ENCODE data around the gene EMSY.
"Not testable (repeated sequence)": the region's sequence is repeated elsewhere in the genome, so short reads cannot be mapped to it uniquely, and the experiment has no call there.

The EMSY gene

GRCh38 chr11:76566811-76567210 is 122.0 kb downstream of the EMSY start:
- DNase-seq, result no peak

DNA sequence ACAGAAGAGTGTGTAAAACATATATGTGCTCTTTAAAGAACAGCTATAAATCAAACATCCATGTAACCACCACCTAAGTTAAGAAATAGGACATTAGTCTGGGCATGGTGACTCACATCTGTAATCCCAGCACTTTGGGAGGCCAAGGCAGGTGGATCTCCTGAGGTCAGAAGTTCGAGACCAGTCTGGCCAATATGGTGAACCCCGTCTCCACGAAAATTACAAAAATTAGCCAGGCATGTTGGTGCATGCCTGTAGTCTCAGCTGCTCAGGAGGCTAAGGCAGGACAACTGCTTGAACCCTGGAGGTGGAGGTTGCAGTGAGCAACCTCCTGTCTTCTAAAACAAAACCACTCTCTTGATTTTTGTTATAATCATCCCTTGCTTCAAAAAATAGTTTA is 122.4 kb downstream of the EMSY start:
- DNase-seq, result no peak

GRCh38 chr11:76568139-76568538 is 123.3 kb downstream of the EMSY start:
- DNase-seq, result no peak

DNA sequence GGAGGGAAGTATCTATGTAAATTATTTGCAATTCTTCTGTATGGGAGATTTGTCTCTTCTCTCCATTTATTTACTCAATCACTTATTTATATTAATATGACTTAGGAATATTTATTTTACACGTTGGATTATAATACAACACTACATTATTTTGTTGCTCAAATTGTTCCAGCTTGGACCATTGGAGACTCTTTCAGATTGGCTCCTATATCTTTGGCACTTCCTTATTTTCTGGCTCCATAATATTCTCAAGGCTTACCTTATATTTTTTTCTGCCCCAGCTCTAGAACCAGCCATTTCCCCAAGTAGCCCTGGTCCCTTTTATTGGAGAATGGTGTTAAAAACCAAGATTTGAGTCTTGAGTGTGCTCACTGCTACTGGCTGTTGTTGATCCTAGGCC is 123.8 kb downstream of the EMSY start:
- no peak for DNase-seq

- not testable (repeated sequence) for DNase-seq
Measured at GRCh38 chr11:76572181-76572875, 127.5 kb downstream of the EMSY start.

DNA sequence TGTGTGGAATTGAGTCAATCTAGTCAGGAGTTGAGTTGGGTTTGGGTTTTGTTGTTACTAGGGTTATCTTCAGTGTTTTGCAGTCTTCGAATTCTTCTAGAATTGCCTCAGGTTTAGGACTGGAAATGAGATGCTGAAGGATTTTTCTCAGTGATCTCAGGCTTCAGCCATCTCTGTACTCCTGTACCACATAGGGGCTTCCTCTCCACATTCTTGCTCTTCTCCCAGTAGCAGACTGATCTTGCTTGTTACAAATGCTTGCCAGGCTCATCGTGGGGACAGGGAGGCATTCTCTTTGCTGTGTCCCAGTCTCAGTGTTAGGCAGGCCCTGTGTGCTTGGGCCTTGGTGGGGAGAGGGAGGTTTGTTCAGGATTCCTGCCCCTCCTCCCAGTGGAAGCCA is 129.6 kb downstream of the EMSY start:
- DNase-seq, result no peak

GRCh38 chr11:76574879-76575278 is 130.1 kb downstream of the EMSY start:
- DNase-seq, result no peak

DNA sequence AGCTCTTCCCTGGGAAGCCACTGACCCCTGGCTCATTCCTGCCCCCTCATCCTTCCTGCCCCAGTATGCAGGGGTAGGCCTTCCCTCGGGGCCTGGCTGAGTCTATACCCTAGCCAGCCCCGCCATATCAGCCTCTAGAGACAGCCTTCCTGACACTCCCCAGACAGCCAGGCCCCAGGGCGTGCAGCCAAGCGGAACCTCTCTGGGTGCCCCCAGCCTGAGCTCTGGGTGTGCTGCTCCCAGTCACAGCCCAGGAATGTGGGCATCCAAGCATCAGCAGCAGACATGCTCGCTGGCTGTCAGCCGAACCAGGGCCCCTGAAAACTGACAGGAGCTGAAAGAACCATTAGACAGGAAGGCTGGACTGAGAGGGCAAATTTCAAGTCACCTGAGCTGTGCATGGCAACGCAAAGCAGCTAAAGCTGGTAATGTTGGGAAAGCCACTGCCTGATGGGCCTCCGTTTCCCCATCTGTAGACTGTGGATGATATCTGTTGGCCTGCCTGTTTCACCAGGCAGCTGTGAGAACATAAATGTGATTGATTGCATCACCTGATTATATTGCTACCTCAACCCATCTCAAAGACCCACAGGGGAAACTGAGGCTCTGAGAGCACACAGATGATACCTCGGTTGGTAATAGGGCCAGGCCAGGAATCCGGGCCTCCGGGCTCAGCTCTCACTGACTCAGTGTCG is 132.6 kb downstream of the EMSY start:
- DNase-seq, result no peak

DNA sequence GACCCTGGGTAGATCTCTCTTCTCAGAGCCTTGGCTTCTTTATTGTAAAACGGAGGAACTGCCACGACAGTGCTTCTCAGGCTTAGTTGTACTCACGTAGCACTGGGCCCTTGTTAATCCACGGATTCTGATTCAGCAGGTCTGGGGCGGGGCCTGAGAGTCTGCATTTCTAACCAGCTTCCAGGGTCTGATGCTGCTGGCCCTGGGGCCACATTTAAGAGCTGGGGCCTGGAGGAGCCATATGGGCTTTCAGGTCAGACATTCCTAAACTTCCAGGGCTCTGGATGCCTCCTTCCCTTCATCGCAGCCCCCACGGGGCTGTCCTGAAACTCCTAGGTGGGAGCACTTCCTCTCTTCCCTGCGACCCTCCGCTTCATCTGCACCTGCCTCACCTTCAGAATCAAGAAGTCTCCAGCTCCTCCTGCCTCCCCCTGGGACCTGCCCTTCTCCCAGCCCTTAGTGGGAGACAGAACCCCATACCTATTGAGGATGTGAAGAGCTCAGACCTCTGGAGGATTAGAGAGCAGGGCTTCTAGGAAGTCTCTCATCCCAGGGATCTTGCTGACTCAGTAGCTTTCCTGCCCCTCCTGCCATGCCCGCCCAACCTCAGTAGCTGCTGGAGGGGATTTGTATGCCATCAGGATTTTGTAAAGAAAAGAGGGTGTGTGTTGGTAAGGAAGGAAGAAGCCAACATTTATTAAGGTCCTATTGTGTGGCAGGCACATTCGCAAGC is 133.3 kb downstream of the EMSY start:
- DNase-seq, result no peak

DNA sequence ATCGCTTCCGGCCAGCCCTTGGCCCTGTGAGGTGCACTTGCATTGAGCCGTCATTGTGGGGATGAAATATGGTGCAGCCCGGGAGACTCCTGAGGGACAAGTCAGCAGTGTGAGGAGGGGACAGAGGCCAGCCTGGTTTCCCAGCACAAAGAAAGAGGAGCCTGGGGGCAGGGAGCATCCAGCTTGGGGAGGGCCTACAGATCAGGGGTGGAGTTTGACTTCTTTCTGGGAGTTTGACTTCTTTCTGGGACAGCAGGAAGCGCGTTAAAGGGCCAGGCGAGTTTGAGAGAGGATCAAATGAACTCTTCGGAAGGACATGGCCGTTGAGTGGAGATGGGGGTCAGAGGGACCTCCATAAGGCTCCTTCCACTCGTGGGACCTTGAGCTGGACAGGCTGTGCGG is 133.8 kb downstream of the EMSY start:
- no peak for DNase-seq

DNA sequence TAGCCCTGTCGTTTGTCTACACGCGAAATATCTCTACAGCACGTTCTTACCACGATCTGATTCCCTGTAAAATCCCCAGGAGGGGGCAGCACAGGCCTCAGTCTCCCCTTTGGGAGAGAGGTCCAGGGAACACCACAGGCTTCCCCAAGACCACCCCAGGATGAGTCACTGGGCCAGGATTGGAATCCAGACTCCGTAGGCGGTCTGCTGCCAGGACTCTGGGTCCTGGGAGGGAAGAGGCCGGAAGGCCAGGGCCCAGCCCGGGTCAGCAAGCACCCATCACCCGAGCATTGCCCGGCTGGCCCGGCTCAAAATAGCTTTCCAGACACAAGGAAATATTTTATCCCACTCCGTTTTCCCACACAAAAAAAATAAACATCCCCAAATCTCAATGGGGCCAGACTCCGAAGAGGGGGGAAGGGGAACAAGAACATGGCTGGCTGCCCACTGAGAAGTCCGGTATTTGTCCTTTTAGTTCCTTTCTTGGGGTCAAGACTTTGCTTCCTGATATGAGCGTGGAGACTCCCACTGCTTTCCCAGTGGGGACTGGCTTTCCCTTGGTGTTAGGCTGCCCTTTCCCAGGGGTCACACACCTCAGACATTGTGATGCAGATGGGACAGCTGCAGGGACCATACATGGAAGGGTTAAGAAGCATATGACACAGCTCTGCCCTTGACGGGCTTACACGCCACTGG is 134.4 kb downstream of the EMSY start:
- no peak for DNase-seq

- no peak for DNase-seq
Measured at GRCh38 chr11:76579752-76580151, 134.9 kb downstream of the EMSY start.

GRCh38 chr11:76582471-76582870 is 137.7 kb downstream of the EMSY start:
- DNase-seq, result not testable (repeated sequence)

GRCh38 chr11:76587820-76588454 is 143.1 kb downstream of the EMSY start:
- no peak for DNase-seq

DNA sequence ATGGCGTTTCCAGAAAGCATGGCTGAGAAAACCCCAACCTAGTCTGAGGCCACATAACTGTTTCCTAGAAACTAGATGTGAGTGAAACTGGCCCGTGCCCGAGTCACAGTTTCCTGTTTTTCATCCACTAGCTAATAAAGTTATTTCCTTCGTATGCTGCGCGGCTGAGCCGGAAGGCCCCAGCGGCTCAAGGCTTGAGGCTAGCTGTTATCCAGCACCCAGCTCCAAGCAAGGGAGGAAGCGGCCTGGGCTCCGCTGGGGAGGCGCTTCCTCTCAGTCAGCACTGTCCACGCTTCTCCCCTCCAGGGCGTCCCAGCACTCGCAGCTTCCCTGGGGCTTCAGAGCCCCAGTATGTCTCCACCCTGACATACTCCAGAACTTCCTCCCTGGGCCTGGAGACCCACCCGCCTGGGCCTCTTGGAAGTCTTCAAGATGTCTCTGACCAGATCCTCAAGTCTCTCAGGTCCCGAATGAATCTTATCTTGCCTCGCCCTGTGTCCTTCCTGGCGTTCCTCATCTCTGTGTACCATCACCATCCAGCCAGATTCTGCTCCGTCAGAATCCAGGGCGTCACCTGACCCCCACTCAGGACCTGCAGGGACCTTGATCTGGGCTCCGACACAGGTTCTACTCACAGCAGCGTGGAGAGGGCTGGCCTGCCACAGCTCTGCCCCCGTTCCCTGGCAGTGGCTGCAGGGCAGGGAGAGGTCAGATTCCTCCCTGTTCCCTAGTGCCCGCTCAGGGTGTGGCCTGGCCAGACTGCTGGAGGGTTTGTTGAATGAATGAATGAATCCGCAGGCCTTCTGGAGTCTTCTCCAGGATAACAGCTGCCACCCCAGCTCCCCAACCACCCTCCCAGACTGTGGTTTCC is 143.9 kb downstream of the EMSY start:
- DNase-seq, result no peak

DNA sequence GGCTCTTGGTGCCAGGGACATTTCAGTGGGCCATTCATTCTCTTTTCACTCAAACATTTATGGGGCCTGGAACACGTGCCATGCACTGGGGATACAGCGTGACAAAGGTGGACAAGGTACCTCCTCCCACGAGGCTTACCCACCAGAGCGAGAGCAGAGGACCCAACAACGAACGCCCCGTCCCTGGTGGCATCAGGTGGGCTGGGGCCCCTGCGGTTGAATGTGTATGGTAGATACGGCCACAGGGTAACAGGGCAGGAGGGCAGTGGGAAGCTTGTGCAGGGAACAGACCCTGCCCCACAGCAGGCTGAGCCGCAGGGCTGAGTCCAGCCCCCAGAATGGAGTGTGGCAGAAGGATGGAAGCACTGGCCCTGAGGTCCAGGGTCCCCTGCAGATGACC is 144.7 kb downstream of the EMSY start:
- DNase-seq, result no peak

DNA sequence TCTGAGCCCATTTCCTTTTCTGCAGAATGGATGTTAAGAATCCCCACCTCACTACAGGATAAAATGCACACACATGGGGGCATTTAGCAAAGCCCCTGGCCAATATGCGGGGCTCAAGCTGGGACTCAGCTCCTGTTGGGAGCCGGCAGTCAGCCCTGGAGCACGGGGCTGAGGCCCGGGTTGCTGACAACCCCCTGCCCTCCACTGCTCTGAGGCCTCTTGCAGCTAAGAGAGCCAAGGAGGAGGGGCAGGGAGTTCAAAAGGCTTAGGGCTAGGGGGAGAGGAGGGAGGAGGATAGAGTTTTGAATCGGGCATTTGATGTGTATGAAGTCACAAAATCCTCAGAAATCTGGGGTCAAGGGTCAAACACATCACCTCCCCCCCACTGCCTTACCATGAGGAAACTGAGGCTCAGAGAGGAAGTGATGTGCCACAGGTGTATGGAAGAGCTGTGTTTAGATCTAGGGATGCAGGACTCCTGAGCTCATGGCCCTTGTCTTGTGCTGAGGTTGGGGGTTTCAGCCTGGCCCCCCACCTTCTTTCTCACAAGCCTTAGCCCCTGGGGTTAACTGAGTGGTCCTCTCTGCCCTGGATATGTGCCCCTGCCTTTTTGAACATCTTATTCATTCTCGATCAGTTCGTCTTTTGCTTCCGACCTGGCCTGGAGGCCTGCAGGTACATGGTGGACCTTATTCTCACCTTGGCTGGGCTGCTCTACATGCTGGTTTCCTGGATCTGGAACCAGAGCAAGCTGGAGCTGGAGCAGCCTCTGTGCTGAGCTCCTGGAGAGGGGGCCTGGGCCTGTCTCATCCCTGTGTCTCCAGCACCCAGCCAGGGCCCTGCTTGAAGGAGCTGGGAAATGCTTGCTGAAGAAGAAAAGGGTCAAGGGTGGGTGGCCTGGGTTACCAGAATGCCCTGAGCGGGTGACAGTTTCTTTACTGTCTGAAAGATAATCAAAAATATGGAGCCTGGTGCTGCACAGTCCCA is 145.4 kb downstream of the EMSY start:
- DNase-seq, result no peak

DNA sequence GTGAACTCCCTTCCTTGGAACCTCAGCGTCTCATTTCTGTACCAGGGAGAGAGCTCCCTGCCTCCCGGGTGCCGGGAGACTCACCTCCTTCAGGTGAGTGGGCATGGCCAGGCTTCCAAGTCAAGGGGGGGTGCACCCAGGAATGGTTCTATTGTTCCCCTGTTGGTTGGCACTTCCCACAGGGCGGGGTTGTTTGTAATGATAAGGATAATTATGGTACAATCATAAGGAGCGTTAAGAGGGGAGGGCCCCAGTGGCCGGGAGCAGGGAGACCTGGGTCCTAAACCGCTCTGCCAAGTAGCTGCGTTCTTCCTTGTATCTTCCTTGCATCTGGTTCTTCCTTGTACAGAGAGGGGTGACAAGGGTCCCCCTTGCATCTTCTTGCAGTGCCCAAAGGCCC is 146.6 kb downstream of the EMSY start:
- no peak for DNase-seq
